ENCODE results near the gene SLFN5. TPM values are rescaled to one million over a fixed set of nuclear protein-coding genes. Genes with fewer than 3 reads are reported as not detected.

SLFN5 gene
- total RNA-seq, 1 experiment from 2014 or later: 17.3 TPM

DNA sequence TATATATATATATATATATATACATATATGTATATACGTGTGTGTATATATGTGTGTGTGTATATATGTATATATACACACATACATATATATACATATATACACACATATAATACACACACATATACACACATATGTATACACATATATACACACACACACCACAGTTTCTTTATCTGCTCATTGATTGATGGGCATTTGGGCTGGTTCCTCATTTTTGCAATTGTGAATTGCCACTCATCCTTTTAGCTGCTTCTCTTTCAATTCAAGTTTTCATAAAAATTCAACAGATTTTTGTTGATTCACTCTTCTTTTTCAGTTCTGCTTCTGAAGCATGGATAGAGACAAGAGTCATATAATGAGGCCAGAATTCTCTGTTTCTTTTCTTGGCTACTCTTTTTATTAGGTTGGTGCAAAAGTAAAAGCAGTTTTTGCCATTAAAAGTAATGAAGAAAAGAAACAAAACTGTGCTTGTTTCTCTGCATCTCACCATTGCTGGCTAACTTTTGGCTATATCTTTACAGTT lies 44.5 kb downstream of the SLFN5 start:
- no peaks in the 10 kb centered on the region for H4K20me1 ChIP-seq (ENCODE audit: insufficient read depth)
- no peak for DNase-seq
- no peak overlapping the region for H3K4me3 ChIP-seq
- peaks cover 9% of the 10 kb centered on the region; the same call in 1 of the 2 replicates for H3K27me3 ChIP-seq (ENCODE audit: insufficient read depth, low read depth)
- no peaks in the 10 kb centered on the region for H3K9me2 ChIP-seq (ENCODE audit: insufficient read depth)
- no peak overlapping the region for H3K4me2 ChIP-seq
- no peaks in the 10 kb centered on the region for H3K9me3 ChIP-seq (ENCODE audit: insufficient read depth, low read depth)
- TF ChIP-seq, protein P1, sequence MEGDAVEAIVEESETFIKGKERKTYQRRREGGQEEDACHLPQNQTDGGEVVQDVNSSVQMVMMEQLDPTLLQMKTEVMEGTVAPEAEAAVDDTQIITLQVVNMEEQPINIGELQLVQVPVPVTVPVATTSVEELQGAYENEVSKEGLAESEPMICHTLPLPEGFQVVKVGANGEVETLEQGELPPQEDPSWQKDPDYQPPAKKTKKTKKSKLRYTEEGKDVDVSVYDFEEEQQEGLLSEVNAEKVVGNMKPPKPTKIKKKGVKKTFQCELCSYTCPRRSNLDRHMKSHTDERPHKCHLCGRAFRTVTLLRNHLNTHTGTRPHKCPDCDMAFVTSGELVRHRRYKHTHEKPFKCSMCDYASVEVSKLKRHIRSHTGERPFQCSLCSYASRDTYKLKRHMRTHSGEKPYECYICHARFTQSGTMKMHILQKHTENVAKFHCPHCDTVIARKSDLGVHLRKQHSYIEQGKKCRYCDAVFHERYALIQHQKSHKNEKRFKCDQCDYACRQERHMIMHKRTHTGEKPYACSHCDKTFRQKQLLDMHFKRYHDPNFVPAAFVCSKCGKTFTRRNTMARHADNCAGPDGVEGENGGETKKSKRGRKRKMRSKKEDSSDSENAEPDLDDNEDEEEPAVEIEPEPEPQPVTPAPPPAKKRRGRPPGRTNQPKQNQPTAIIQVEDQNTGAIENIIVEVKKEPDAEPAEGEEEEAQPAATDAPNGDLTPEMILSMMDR (conservative IDR thresholded peaks at IDR 0.05): no peak
- TF ChIP-seq EZH2 (IDR thresholded peaks at IDR 0.05; ENCODE audit: low read depth): no peak
- POLR2A ChIA-PET (ENCODE audit: unreplicated experiment): no interaction called here
- CTCF ChIA-PET: no interaction called here
- H3F3A ChIP-seq (ENCODE audit: insufficient read depth, low read depth): no peaks in the 10 kb centered on the region
- H3K36me3 ChIP-seq (ENCODE audit: low read depth): no peaks in the 10 kb centered on the region
- H2AFZ ChIP-seq: no peak overlapping the region
- no peaks in the 10 kb centered on the region for H3K4me1 ChIP-seq (replicated peaks; ENCODE audit: insufficient read depth)
- H3K27ac ChIP-seq: no peak overlapping the region
- no TSS peak for BruUV-seq (replicated peaks)
- intact Hi-C loops (cut with micrococcal nuclease; ENCODE audit: unreplicated experiment): no loop called here
- H3K79me2 ChIP-seq (ENCODE audit: low read depth): no peaks in the 10 kb centered on the region

DNA sequence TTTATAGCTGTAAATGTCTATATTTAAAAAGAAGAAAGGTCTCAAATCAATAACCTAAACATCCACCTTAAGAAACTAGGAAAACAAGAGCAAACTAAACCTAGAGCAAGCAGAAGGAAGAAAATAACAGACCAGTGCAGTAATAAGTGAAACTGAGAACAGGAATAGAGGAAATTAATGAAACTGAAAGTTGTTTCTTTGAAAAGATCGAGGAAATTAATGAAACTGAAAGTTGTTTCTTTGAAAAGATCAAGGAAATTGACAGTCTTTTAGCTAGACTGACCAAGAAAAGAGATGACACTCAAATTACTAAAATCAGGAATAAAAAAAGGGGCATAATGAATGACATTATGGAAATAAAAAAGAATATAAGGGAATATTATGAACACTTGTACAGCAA lies 46.4 kb downstream of the SLFN5 start:
- no peak overlapping the region for H3K27ac ChIP-seq
- no peak for DNase-seq
- no peaks in the 10 kb centered on the region for H3K36me3 ChIP-seq (ENCODE audit: low read depth)
- no peaks in the 10 kb centered on the region for H4K20me1 ChIP-seq (ENCODE audit: insufficient read depth)
- H3K79me2 ChIP-seq (ENCODE audit: low read depth): no peaks in the 10 kb centered on the region
- BruUV-seq (replicated peaks): no TSS peak
- H3K9me3 ChIP-seq (ENCODE audit: insufficient read depth, low read depth): no peaks in the 10 kb centered on the region
- H3K4me2 ChIP-seq: peak overlapping the region; percentile 27; the same call in 1 of the 2 replicates
- TF ChIP-seq EZH2 (IDR thresholded peaks at IDR 0.05; ENCODE audit: low read depth): no peak
- TF ChIP-seq, protein P1 (conservative IDR thresholded peaks at IDR 0.05): no peak
- CTCF ChIA-PET: no interaction called here
- POLR2A ChIA-PET (ENCODE audit: unreplicated experiment): no interaction called here
- H3K9me2 ChIP-seq (ENCODE audit: insufficient read depth): no peaks in the 10 kb centered on the region
- no peaks in the 10 kb centered on the region for H3F3A ChIP-seq (ENCODE audit: insufficient read depth, low read depth)
- H3K27me3 ChIP-seq (ENCODE audit: insufficient read depth, low read depth): peaks cover 6% of the 10 kb centered on the region; the same call in 1 of the 2 replicates
- intact Hi-C loops (cut with micrococcal nuclease; ENCODE audit: unreplicated experiment): no loop called here
- H3K4me3 ChIP-seq: no peak overlapping the region
- no peaks in the 10 kb centered on the region for H3K4me1 ChIP-seq (replicated peaks; ENCODE audit: insufficient read depth)
- no peak overlapping the region for H2AFZ ChIP-seq

DNA sequence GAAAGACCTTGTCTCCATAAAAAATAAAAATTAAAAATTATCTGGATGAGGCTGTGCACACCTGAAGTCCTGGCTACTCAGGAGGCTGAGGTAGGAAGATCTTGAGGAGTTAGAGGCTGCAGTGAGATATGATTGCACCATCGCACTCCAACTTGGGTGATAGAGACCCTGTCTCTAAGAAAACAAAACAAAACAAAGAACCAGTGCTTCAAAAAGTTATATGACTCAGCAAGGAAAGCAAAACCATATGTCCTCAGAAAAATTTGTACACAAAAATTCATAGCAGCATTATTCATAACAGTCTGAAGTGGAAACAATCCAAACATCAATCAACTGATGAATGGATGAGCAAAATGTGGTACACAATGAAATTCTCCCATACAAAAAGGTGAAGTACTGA lies 48.9 kb downstream of the SLFN5 start:
- CTCF ChIA-PET: no interaction called here
- no peak for TF ChIP-seq EZH2 (IDR thresholded peaks at IDR 0.05; ENCODE audit: low read depth)
- TF ChIP-seq, protein P1 (conservative IDR thresholded peaks at IDR 0.05): no peak
- intact Hi-C loops (cut with micrococcal nuclease; ENCODE audit: unreplicated experiment): loop anchor here (10.0 kb wide), 1 partner anchor 83 kb away; the partner anchor contains the start of gene SLFN11

More for the DNA sequence above, 48.9 kb downstream of the SLFN5 start:
- Histone ChIP-seq H3K79me2 (ENCODE audit: low read depth) (no peaks in the 10 kb centered on the region), H3K4me3 (no peak overlapping the region), H3K27ac (no peak overlapping the region), H3K4me1 (replicated peaks; ENCODE audit: insufficient read depth) (no peaks in the 10 kb centered on the region), H3F3A (ENCODE audit: insufficient read depth, low read depth) (no peaks in the 10 kb centered on the region), H3K27me3 (ENCODE audit: insufficient read depth, low read depth) (0 out of 2 replicates have a peak, but pooled peaks cover 6% of the 10 kb centered on the region), H2AFZ (no peak overlapping the region), H3K4me2 (no peak overlapping the region), H4K20me1 (ENCODE audit: insufficient read depth) (no peaks in the 10 kb centered on the region), H3K36me3 (ENCODE audit: low read depth) (no peaks in the 10 kb centered on the region), H3K9me2 (ENCODE audit: insufficient read depth) (no peaks in the 10 kb centered on the region), H3K9me3 (ENCODE audit: insufficient read depth, low read depth) (0 out of 2 replicates have a peak, but pooled peaks cover 4% of the 10 kb centered on the region)
- POLR2A ChIA-PET (ENCODE audit: unreplicated experiment): no interaction called here
- DNase-seq: no peak
- no TSS peak for BruUV-seq (replicated peaks)
